ENCODE measurements around the gene PROZ.

- no peak for TF ChIP-seq CTCF (IDR thresholded peaks at IDR 0.05)
- TF ChIP-seq POLR2AphosphoS5 (IDR thresholded peaks at IDR 0.05), result no peak
- TF ChIP-seq POLR2A (IDR thresholded peaks at IDR 0.05), result no peak
Measured at GRCh38 chr13:113164492-113164891, 6.0 kb downstream of the PROZ start.
